ENCODE results near the gene P2RX2. TPM values are rescaled to one million over a fixed set of nuclear protein-coding genes. Genes with fewer than 3 reads are reported as not detected.

The P2RX2 gene
- total RNA-seq, 1 donor from 2014 or later: not detected

- intact Hi-C loops (cut with DNase I): no loop called here
- DNase-seq (ENCODE audit: low spot score): no peak
Measured at GRCh38 chr12:132651444-132652100, 33.0 kb downstream of the P2RX2 start.

- DNase-seq (ENCODE audit: low spot score): no peak
- intact Hi-C loops (cut with DNase I): no loop called here
Measured at GRCh38 chr12:132653567-132654290, 35.2 kb downstream of the P2RX2 start.

GRCh38 chr12:132657004-132657727 is 38.6 kb downstream of the P2RX2 start:
- intact Hi-C loops (cut with DNase I): no loop called here
- no peak for DNase-seq (ENCODE audit: low spot score)

GRCh38 chr12:132658149-132658894 is 39.7 kb downstream of the P2RX2 start:
- intact Hi-C loops (cut with DNase I): no loop called here
- no peak for DNase-seq (ENCODE audit: low spot score)

- no peak for DNase-seq (ENCODE audit: low spot score)
- intact Hi-C loops (cut with DNase I): no loop called here
Measured at GRCh38 chr12:132659146-132659545, 40.6 kb downstream of the P2RX2 start.

- no peak for DNase-seq (ENCODE audit: low spot score)
- intact Hi-C loops (cut with DNase I): no loop called here
Measured at GRCh38 chr12:132660052-132660451, 41.5 kb downstream of the P2RX2 start.

GRCh38 chr12:132660996-132661395 is 42.4 kb downstream of the P2RX2 start:
- DNase-seq (ENCODE audit: low spot score): no peak
- intact Hi-C loops (cut with DNase I): no loop called here

GRCh38 chr12:132661972-132662371 is 43.4 kb downstream of the P2RX2 start:
- DNase-seq (ENCODE audit: low spot score): no peak
- intact Hi-C loops (cut with DNase I): no loop called here

- DNase-seq (ENCODE audit: low spot score): no peak
- intact Hi-C loops (cut with DNase I): no loop called here
Measured at GRCh38 chr12:132662901-132663755, 44.6 kb downstream of the P2RX2 start.

- no peak for DNase-seq (ENCODE audit: low spot score)
- intact Hi-C loops (cut with DNase I): no loop called here
Measured at GRCh38 chr12:132664206-132665148, 45.9 kb downstream of the P2RX2 start.

- intact Hi-C loops (cut with DNase I): no loop called here
- DNase-seq (ENCODE audit: low spot score): no peak
Measured at GRCh38 chr12:132665149-132665491, 46.5 kb downstream of the P2RX2 start.

- no peak for DNase-seq (ENCODE audit: low spot score)
- intact Hi-C loops (cut with DNase I): no loop called here
Measured at GRCh38 chr12:132665794-132666193, 47.2 kb downstream of the P2RX2 start.

GRCh38 chr12:132668191-132669088 is 49.9 kb downstream of the P2RX2 start:
- no peak for DNase-seq (ENCODE audit: low spot score)
- intact Hi-C loops (cut with DNase I): no loop called here

GRCh38 chr12:132669166-132669879 is 50.7 kb downstream of the P2RX2 start:
- intact Hi-C loops (cut with DNase I): no loop called here
- DNase-seq (ENCODE audit: low spot score): no peak

Measured in cardiac septum (tissue), 1 donor.